Measurements from ENCODE around the gene RNF151. TPM values are rescaled to one million over a fixed set of nuclear protein-coding genes. Genes with fewer than 3 reads are reported as not detected.
"Not testable (repeated sequence)": the region's sequence is repeated elsewhere in the genome, so short reads cannot be mapped to it uniquely, and the experiment has no call there.

Gene RNF151
- total RNA-seq, 1 experiment from 2014 or later: not detected

GRCh38 chr16:2007081-2007836 lies 40.6 kb downstream of the RNF151 start:
- no peak for DNase-seq (ENCODE audit: low read depth)

- DNase-seq (ENCODE audit: low read depth): peak; percentile 75
These were observed 41.4 kb downstream of the RNF151 start for GRCh38 chr16:2008009-2008526.

GRCh38 chr16:2008631-2009163 lies 42.0 kb downstream of the RNF151 start:
- DNase-seq (ENCODE audit: low read depth): peak; percentile 59

- no peak for DNase-seq (ENCODE audit: low read depth)
These were observed 42.6 kb downstream of the RNF151 start for GRCh38 chr16:2009164-2009711.

GRCh38 chr16:2009791-2010510 lies 43.3 kb downstream of the RNF151 start, which contains the start of gene ZNF598:
TSS of gene ZNF598 (minus strand) at chr16:2009821.
- DNase-seq (ENCODE audit: low read depth): peak; percentile 85

- DNase-seq (ENCODE audit: low read depth): not testable (repeated sequence)
These were observed 45.1 kb downstream of the RNF151 start for GRCh38 chr16:2011726-2012125.

- DNase-seq (ENCODE audit: low read depth): no peak
These were observed 46.9 kb downstream of the RNF151 start for GRCh38 chr16:2013527-2013926.

- DNase-seq (ENCODE audit: low read depth): no peak
These were observed 48.7 kb downstream of the RNF151 start for GRCh38 chr16:2015117-2015946.

GRCh38 chr16:2015947-2016208 lies 49.2 kb downstream of the RNF151 start:
- DNase-seq (ENCODE audit: low read depth): no peak

- no peak for DNase-seq (ENCODE audit: low read depth)
These were observed 49.8 kb downstream of the RNF151 start for GRCh38 chr16:2016407-2016922.

Other genes with a start within 250 kb of the RNF151 start
- 50.9 and 53.5 TPM in 2 replicates for gene NME3, start 195.3 kb upstream of the RNF151 start, total RNA-seq (2014; rRNA removed)
- 13.7 and 17.4 TPM in 2 replicates for gene EME2, start 194.0 kb upstream of the RNF151 start, total RNA-seq (2014; rRNA removed)
- 132 and 155 TPM in 2 replicates for gene MRPS34, start 193.7 kb upstream of the RNF151 start, total RNA-seq (2014; rRNA removed)
- gene SPSB3, start 184.3 kb upstream of the RNF151 start, total RNA-seq (2014; rRNA removed): 24.2 and 27.2 TPM in 2 replicates
- gene NUBP2, start 183.9 kb upstream of the RNF151 start, total RNA-seq (2014; rRNA removed): 145 and 213 TPM in 2 replicates
- gene IGFALS, start 173.2 kb upstream of the RNF151 start, total RNA-seq (2014; rRNA removed): not detected in 2 replicates
- 35.4 and 45.2 TPM in 2 replicates for gene HAGH, start 140.0 kb upstream of the RNF151 start, total RNA-seq (2014; rRNA removed)
- 58.8 and 64.9 TPM in 2 replicates for gene FAHD1, start 139.7 kb upstream of the RNF151 start, total RNA-seq (2014; rRNA removed)
- not detected in 2 replicates for gene MEIOB, start 94.7 kb upstream of the RNF151 start, total RNA-seq (2014; rRNA removed)
- gene HS3ST6, start 48.4 kb upstream of the RNF151 start, total RNA-seq (2014; rRNA removed): not detected in 2 replicates
- gene MSRB1, start 23.7 kb upstream of the RNF151 start, total RNA-seq (2014; rRNA removed): 14.2 and 14.4 TPM in 2 replicates
- not detected in 2 replicates for gene RPL3L, start 12.2 kb upstream of the RNF151 start, total RNA-seq (2014; rRNA removed)
- gene NDUFB10, start 7.3 kb upstream of the RNF151 start, total RNA-seq (2014; rRNA removed): 244 and 288 TPM in 2 replicates
- 2,551 and 2,646 TPM in 2 replicates for gene RPS2, start 2.0 kb upstream of the RNF151 start, total RNA-seq (2014; rRNA removed)
- 52.1 and 85.4 TPM in 2 replicates for gene TBL3, start 5.2 kb downstream of the RNF151 start, total RNA-seq (2014; rRNA removed)
- 0.23 and 1.3 TPM in 2 replicates for gene NOXO1, start 14.6 kb downstream of the RNF151 start, total RNA-seq (2014; rRNA removed)
- 26.0 and 30.5 TPM in 2 replicates for gene GFER, start 17.3 kb downstream of the RNF151 start, total RNA-seq (2014; rRNA removed)
- 1.1 and 1.6 TPM in 2 replicates for gene SYNGR3, start 23.1 kb downstream of the RNF151 start, total RNA-seq (2014; rRNA removed)
- gene ZNF598, start 43.0 kb downstream of the RNF151 start, total RNA-seq (2014; rRNA removed): 37.2 and 47.5 TPM in 2 replicates
- gene NPW, start 52.9 kb downstream of the RNF151 start, total RNA-seq (2014; rRNA removed): 1.3 TPM in 2 replicates
- gene NHERF2, start 60.0 kb downstream of the RNF151 start, total RNA-seq (2014; rRNA removed): 5.5 and 7.3 TPM in 2 replicates
- 25.5 and 29.0 TPM in 2 replicates for gene NTHL1, start 81.0 kb downstream of the RNF151 start, total RNA-seq (2014; rRNA removed)
- 49.8 and 52.2 TPM in 2 replicates for gene TSC2, start 81.1 kb downstream of the RNF151 start, total RNA-seq (2014; rRNA removed)
- 83.5 and 99.2 TPM in 2 replicates for gene PKD1, start 169.0 kb downstream of the RNF151 start, total RNA-seq (2014; rRNA removed)
- gene RAB26, start 181.8 kb downstream of the RNF151 start, total RNA-seq (2014; rRNA removed): 1.6 and 2.0 TPM in 2 replicates
- 125 and 134 TPM in 2 replicates for gene TRAF7, start 188.9 kb downstream of the RNF151 start, total RNA-seq (2014; rRNA removed)
- 0.06 and 0.29 TPM in 2 replicates for gene CASKIN1, start 229.7 kb downstream of the RNF151 start, total RNA-seq (2014; rRNA removed)
- 27.3 and 38.1 TPM in 2 replicates for gene MLST8, start 238.6 kb downstream of the RNF151 start, total RNA-seq (2014; rRNA removed)
- gene BRICD5, start 244.0 kb downstream of the RNF151 start, total RNA-seq (2014; rRNA removed): 4.4 and 6.2 TPM in 2 replicates
- 34.9 and 36.9 TPM in 2 replicates for gene PGP, start 248.0 kb downstream of the RNF151 start, total RNA-seq (2014; rRNA removed)

All from LHCN-M2 (cell line).